Activated T-cell treated with anti-CD3 and anti-CD28 coated beads, Interleukin-2, amount 50 U/mL, for 48 hours (primary cell): ENCODE results near the gene TJP2.
"Not testable (repeated sequence)": the region's sequence is repeated elsewhere in the genome, so short reads cannot be mapped to it uniquely, and the experiment has no call there.

Source experiments
- DNase-seq, 2 experiments: peaks; one replicate each; pipeline ENCODE4 v3.0.0-alpha.2; 2020

The TJP2 gene

GRCh38 chr9:69164573-69164972, 9.5 kb upstream of the TJP2 start:
- not testable (repeated sequence) for DNase-seq

- DNase-seq, result no peak
Measured at GRCh38 chr9:69165581-69165980, 8.5 kb upstream of the TJP2 start.

GRCh38 chr9:69168709-69169217, 5.3 kb upstream of the TJP2 start:
- peak; percentile 77 to 82 for DNase-seq

GRCh38 chr9:69170231-69170630, 3.8 kb upstream of the TJP2 start:
- DNase-seq, result no peak

- no peak for DNase-seq
Measured at GRCh38 chr9:69171049-69171448, 3.0 kb upstream of the TJP2 start.

- DNase-seq, result no peak
Measured at GRCh38 chr9:69171517-69171916, 2.6 kb upstream of the TJP2 start.

GRCh38 chr9:69172895-69173294, 1.2 kb upstream of the TJP2 start:
- no peak for DNase-seq

GRCh38 chr9:69173497-69173890, 583 bp upstream of the TJP2 start:
- no peak for DNase-seq

GRCh38 chr9:69174616-69175463, 763 bp downstream of the TJP2 start:
- peak; percentile 72 to 75 for DNase-seq

- no peak for DNase-seq
Measured at GRCh38 chr9:69175486-69175885, 1.4 kb downstream of the TJP2 start.

GRCh38 chr9:69176471-69177171, 2.5 kb downstream of the TJP2 start:
- no peak for DNase-seq

- DNase-seq, result no peak
Measured at GRCh38 chr9:69178583-69179011, 4.5 kb downstream of the TJP2 start.

GRCh38 chr9:69179037-69179436, 5.0 kb downstream of the TJP2 start:
- DNase-seq, result no peak

- no peak for DNase-seq
Measured at GRCh38 chr9:69180200-69180599, 6.1 kb downstream of the TJP2 start.

GRCh38 chr9:69180670-69181069, 6.6 kb downstream of the TJP2 start:
- DNase-seq, result peak; percentile 44 to 62

GRCh38 chr9:69181908-69182353, 7.9 kb downstream of the TJP2 start:
- DNase-seq, result no peak

GRCh38 chr9:69184266-69184665, 10.2 kb downstream of the TJP2 start:
- no peak for DNase-seq

GRCh38 chr9:69186841-69187611, 12.9 kb downstream of the TJP2 start:
- no peak for DNase-seq

GRCh38 chr9:69188975-69189374, 14.9 kb downstream of the TJP2 start:
- no peak for DNase-seq

- DNase-seq, result no peak
Measured at GRCh38 chr9:69190086-69190862, 16.2 kb downstream of the TJP2 start.

GRCh38 chr9:69190863-69191181, 16.7 kb downstream of the TJP2 start:
- no peak for DNase-seq

GRCh38 chr9:69191231-69191630, 17.2 kb downstream of the TJP2 start:
- DNase-seq, result no peak

- DNase-seq, result no peak
Measured at GRCh38 chr9:69192214-69192613, 18.1 kb downstream of the TJP2 start.
